HG03108 (cell line): ENCODE data around the gene SPPL2B.

Experiments
- ATAC-seq: cut with Tn5 transposase; IDR thresholded peaks from one replicate; pipeline ENCODE4 v1.9.1; 2021; ENCODE audit warnings: moderate library complexity; ENCODE audit not compliant: unreplicated experiment

Gene SPPL2B

GRCh38 chr19:2353887-2354592 is 25.6 kb downstream of the SPPL2B start:
- ATAC-seq: no peak

- ATAC-seq: no peak
Observed at GRCh38 chr19:2354670-2355069, 26.2 kb downstream of the SPPL2B start.

GRCh38 chr19:2355168-2356035 is 26.9 kb downstream of the SPPL2B start:
- ATAC-seq: no peak

GRCh38 chr19:2356036-2356646 is 27.7 kb downstream of the SPPL2B start:
- no peak for ATAC-seq

GRCh38 chr19:2357279-2358206 is 29.1 kb downstream of the SPPL2B start:
- ATAC-seq: no peak

GRCh38 chr19:2358548-2359173 is 30.2 kb downstream of the SPPL2B start:
- ATAC-seq: no peak

GRCh38 chr19:2359992-2360685 is 31.7 kb downstream of the SPPL2B start, which contains the start of gene TMPRSS9:
TSS of gene TMPRSS9 (plus strand) at chr19:2360265. CDS start at chr19:2389786, 29,521 bp downstream.
- ATAC-seq: no peak

GRCh38 chr19:2360833-2361232 is 32.3 kb downstream of the SPPL2B start:
- no peak for ATAC-seq

GRCh38 chr19:2361246-2362045 is 33.0 kb downstream of the SPPL2B start:
- ATAC-seq: no peak

GRCh38 chr19:2362046-2362969 is 33.8 kb downstream of the SPPL2B start:
- no peak for ATAC-seq

- ATAC-seq: no peak
Observed at GRCh38 chr19:2362970-2363300, 34.5 kb downstream of the SPPL2B start.

GRCh38 chr19:2363419-2363818 is 34.9 kb downstream of the SPPL2B start:
- no peak for ATAC-seq

GRCh38 chr19:2365201-2365970 is 36.9 kb downstream of the SPPL2B start:
- no peak for ATAC-seq

GRCh38 chr19:2371656-2372055 is 43.2 kb downstream of the SPPL2B start:
- no peak for ATAC-seq

GRCh38 chr19:2372076-2372612 is 43.7 kb downstream of the SPPL2B start:
- ATAC-seq: no peak

GRCh38 chr19:2374808-2375207 is 46.3 kb downstream of the SPPL2B start:
- no peak for ATAC-seq
